GM19023 (cell line): ENCODE data around the gene HEATR1.

Experiments used
- ATAC-seq: cut with Tn5 transposase; IDR thresholded peaks from one replicate; pipeline ENCODE4 v1.9.1; 2021; ENCODE audit warnings: mild to moderate bottlenecking, moderate library complexity; ENCODE audit not compliant: unreplicated experiment

The HEATR1 gene

DNA sequence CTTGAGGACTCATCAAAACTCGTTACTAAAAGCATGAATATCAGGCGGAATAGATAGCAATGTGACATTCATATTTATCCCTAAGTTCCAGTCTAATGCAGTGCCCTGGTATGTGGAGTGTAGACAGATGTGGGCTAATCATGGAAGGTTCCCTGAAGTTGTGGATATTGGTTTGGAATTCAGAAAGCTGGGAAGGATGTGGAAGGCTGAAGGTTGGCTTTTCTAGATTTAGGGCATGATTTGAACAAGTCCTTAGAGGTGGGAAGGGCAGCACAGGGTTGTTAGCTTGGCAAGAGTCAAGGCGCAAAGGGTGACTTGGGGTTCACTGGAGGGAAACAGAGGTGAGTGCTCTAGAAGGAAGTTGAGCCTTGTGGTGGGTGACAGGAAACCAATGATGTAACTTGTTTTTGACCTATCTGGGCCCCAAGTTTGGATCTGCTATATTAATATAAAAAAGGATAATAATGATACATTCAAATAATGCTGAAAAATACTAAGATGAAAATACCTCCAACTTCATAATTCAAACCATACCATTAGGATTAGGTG lies 58.6 kb downstream of the HEATR1 start:
- ATAC-seq: no peak

DNA sequence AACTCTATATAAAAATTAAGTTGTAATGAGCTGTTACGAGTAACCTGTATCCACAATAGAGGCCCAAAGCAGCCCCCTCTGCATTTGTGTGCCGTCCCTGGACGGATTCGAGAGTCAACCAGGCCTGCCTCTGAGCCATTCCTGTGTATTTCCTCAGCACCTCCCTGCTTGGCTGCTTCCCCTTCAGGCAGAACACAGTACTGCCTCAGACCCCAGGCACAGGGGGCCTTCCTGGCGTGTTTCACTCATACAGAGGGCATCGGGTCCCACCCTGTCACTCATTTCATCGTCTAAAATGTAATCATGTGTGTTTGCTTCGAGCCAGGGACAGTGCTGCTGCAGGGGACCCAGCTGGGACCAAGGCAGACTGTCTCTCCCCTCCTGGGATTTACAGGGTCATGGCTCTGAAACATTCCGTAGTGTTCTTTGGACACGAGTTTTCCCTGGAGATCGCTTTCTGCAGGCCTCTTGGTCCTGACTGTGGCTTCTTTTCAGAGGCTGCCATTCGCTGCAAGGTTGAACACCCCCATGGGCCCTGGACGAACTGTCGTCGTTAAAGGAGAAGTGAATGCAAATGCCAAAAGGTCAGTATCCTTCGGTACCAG lies 61.1 kb downstream of the HEATR1 start:
- ATAC-seq: no peak

GRCh38 chr1:236541710-236542109 lies 62.6 kb downstream of the HEATR1 start:
- no peak for ATAC-seq

DNA sequence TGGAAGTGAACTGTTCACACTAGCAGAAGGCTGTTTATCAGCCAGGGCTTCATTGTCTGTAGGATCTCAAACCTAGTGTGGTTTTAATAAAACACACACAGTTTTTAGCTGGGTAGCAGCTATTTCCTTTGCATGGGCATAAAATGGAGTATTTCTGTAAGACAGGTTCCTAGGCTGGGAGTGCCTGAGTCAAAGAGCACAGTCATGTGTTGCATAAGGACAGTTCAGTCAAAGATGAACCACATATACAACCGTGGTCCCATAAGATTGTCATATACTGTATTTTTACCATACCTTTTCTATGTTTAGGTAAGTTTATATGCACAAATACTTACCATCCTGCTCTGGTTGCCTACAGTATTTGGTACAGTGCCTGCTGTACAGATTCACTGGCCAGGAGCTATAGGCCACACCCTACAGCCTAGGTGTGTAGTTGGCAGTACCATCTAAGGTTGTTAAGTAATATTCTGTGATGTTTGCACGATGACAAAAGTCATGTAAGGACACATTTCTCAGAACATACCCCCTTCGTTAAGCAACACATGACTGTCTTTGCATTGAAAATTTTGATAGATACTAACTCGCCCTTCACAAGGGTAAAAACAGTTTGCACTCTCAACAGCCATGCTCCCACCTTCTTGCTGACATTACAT lies 63.4 kb downstream of the HEATR1 start:
- no peak for ATAC-seq

DNA sequence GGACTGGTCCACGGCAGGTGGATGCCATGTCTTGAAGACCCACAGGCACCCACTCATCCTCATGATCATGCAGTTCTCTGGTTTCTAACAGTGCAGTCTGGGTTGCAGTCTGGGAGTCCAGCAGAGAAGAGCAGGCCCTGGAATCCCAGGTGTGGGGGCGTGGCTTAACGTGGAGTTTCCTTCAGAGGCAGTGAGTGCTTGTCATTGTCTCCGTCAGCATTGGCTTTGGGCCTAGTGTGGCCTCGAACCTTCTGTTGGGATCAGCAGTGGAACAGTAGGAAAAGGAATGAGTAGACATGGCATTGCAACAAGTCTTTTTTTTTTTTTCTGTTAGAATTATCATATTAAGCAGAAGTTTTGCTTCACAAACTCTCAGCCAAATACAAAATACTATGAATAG lies 67.8 kb downstream of the HEATR1 start:
- ATAC-seq: no peak

DNA sequence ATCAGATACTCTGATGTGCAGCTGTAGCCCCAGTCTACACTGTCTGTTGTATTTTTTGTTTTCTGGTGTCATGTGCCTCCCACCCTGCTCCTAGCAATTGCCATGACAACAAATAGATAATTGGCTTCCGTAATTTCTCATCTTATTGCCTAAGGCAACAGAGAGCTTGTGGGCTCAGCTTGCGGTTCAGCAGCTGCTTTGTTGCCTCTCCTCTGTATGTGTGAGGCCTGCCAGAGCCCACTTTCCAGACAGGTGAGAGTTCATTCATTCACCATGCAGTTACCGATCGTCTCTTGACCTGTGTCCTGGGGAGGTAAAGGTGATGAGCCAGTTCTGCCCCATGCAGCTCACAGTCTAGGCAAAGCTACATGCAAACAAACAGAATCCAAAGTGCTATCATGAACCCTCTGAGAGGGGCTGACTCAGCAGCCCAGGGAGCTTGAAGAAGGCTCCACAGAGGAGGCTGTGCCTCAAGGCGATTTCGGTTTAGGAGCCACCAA lies 68.6 kb downstream of the HEATR1 start:
- no peak for ATAC-seq

DNA sequence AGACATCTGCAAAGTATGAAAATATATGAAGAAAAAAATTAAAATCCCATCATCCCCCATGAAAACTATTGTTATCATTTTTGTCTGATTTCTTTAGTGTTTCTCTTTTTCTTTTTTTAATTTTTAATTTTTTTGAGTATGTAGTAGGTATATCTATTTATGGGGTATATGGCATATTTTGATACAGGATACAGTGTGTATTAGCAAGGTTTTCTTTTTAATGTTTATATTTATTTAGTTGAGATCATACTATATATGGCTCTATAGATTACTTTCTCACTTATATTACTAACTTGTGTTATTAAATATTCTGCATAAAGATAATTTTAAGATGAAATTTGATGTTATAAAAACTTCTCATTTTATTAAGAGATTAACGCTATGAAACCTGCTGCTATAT lies 69.1 kb downstream of the HEATR1 start:
- no peak for ATAC-seq

DNA sequence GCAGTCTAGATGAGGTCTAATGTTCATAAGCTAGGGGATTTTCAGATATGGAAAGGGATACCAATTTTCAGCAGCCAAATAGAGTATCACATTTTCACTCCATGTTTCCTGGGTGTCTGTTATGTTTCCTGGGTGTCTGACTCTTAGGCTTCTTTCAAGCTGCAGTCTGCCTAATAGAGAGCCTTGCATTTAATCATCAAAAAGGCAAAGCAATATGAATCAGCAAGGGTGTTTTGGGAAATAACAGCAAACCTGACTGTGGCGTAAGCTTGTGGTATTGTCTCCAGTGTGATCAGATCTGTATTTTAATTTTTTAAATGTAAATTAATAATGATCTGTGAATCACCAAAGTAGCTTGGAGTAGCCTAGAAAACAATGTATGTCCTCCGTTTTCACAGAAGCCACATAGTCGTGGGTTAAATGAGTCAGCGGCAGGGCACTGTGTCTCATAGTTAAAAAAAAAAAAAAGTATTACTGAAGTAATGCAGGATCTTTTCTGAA lies 70.1 kb downstream of the HEATR1 start:
- no peak for ATAC-seq

DNA sequence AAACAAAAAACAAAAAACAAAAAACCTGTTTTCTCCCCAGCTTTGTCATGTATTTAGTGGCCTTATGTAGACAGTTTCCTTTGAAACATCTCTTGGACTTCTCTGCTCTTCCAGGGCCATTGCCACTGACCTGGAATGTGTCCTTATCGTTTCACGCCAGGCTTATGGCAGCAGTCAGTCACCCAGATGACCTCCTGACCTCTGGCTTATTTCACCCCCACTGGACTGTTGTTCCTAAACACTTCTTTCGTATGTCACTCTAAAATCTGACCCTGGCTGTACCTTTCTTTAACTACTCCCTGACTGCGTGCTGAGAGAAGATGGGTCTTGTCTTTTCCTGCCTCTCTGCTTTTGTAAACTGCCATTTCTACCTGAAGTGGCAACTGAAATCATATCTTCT lies 71.5 kb downstream of the HEATR1 start:
- ATAC-seq: no peak

DNA sequence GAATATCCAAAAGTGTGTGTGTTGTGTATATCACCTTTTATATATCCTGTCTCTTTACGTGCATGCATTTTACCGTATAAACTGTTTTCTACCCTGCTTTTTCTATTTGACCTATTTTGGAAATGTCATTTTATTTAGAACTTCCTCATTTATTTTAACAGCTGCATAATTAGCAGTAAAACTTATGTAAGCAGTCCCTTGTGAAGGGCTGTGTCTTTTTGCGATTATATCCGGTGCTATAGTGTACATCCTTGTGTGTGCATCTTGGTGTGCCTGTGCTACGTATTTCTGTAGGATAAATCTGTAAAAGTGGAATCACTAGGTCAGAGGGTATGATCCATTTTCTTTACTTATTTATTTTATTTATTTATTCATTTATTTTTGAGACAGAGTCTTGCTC lies 73.4 kb downstream of the HEATR1 start:
- ATAC-seq: no peak

DNA sequence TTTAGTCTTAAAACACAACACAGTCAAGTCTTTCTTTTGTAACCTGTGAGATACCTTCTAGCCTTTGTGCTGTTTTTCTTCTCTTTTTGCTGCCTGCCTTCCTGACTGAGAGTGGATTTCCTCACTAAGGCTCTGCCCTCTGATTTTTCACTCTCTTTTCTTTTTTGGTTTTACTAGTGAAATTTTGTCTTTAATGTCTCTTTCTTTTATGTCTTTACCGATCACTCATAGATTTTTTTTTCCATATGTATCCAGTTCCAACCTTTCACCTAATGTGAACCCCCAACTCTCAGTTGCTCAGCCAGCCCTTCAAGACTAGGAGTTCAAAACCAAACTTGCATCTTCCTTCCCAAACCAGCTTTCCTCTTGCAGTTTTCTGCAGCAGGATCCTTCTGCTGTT lies 74.0 kb downstream of the HEATR1 start:
- no peak for ATAC-seq

- no peak for ATAC-seq
Measured at GRCh38 chr1:236526079-236526478, 78.2 kb downstream of the HEATR1 start.

- no peak for ATAC-seq
Measured at GRCh38 chr1:236524895-236525184, 79.5 kb downstream of the HEATR1 start.

- peak; percentile 85 for ATAC-seq
Measured at GRCh38 chr1:236524142-236524894, 80.0 kb downstream of the HEATR1 start.

DNA sequence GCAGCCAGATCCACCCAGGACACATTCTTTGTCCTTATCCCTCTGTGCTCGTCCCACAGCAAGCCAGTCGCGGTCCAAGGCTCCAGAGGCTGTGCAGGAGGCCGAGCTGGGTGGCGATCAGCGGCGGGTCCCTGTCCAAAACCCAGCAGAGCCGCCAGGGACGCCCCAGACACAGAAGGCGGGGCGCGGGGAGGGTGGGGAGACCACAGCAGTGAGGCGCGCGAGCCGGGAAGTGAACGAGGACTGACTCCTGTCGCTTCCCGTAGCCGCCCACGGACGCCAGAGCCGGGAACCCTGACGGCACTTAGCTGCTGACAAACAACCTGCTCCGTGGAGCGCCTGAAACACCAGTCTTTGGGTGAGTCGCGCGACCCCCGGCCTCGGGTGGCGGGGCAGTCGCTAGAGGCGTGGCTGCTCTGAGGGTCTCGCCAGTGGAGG lies 80.6 kb downstream of the HEATR1 start, which contains the start of gene LGALS8:
Gene LGALS8 (plus strand): TSS at position 279 of the 438 bp plus-strand sequence. CDS start 2,089 bp downstream, outside the sequence.
- ATAC-seq: peak; percentile 77

DNA sequence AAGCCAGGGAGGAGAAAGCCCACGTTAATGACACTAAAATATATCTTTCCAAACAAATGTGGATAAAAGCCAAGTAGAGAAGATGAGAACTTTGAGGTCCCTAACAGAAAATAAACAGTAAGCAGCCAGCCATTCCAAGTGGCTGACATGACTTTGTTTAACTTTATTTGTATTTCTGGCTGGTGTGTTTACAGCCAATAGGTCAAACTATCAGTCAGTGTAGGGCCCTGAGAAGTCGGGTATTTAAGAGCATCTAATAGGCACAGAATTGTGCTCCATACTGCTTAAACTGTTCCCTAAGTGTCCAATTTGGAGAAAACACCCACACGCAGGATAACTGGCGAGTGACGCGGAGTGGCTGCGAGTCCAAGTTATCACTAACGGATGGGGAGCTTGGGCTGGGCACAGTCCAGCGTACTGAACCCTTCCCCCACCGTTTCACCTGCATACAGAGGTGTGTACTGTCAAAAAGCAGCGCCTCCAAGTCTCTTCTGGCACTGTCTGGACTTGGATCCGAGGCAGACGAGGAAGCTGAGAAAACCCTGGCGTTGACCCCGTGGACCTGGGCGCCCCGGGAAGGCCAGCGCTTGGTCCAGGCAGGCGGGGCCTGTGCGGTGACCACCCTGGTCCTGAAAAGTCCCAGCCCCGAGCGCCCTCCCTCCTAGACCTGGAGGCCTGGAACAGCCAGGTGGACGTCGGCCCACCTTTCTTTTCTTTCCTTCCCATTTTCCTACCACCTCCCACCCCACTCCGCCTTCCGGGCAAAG lies 81.2 kb downstream of the HEATR1 start:
- ATAC-seq: peak; percentile 8

GRCh38 chr1:236520445-236521005 lies 83.8 kb downstream of the HEATR1 start:
- no peak for ATAC-seq

DNA sequence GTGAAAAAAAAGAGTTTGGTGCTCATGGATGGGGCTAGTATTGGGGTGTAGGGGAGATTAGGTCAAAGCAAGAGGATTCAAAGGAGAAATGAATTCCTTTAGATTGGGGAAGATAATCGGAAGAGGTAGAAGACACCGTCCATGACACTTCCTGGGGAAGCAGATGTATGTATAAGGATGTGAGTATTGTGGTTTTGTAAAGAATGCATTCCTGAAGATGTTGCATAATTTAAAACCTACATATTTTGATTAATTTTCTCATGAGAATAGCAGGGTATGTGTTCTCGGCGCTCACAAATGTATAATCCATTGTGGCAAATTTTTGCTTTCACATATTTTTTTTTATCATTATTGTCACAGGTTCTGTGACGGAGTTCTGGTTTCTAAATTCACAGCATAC lies 86.0 kb downstream of the HEATR1 start:
- no peak for ATAC-seq

- no peak for ATAC-seq
Measured at GRCh38 chr1:236516929-236517704, 87.2 kb downstream of the HEATR1 start.
